8988T (cell line): ENCODE data around the gene DOK5.
"Not testable (repeated sequence)": the region's sequence is repeated elsewhere in the genome, so short reads cannot be mapped to it uniquely, and the experiment has no call there.

Experiments used
- DNase-seq: peaks from one replicate; pipeline ENCODE4 v3.0.0; 2011

DOK5 gene

GRCh38 chr20:54475334-54476168 is at the start of gene DOK5:
DOK5 (plus strand) TSS chr20:54475593; CDS start chr20:54475947, 354 bp downstream.
- no peak for DNase-seq

GRCh38 chr20:54429364-54429763 is 46.0 kb upstream of the DOK5 start:
- DNase-seq, result no peak

- DNase-seq, result no peak
These were observed 44.0 kb upstream of the DOK5 start for GRCh38 chr20:54431156-54431944.

GRCh38 chr20:54432966-54433365 is 42.4 kb upstream of the DOK5 start:
- DNase-seq, result no peak

- DNase-seq, result no peak
These were observed 41.8 kb upstream of the DOK5 start for GRCh38 chr20:54433636-54434035.

- DNase-seq, result no peak
These were observed 41.2 kb upstream of the DOK5 start for GRCh38 chr20:54434196-54434595.

- no peak for DNase-seq
These were observed 40.4 kb upstream of the DOK5 start for GRCh38 chr20:54435015-54435414.

- DNase-seq, result not testable (repeated sequence)
These were observed 39.0 kb upstream of the DOK5 start for GRCh38 chr20:54436410-54436809.

- no peak for DNase-seq
These were observed 37.2 kb upstream of the DOK5 start for GRCh38 chr20:54438166-54438565.

- DNase-seq, result no peak
These were observed 25.2 kb upstream of the DOK5 start for GRCh38 chr20:54450207-54450606.

GRCh38 chr20:54451171-54451570 is 24.2 kb upstream of the DOK5 start:
- no peak for DNase-seq

- no peak for DNase-seq
These were observed 23.1 kb upstream of the DOK5 start for GRCh38 chr20:54452277-54452676.

GRCh38 chr20:54454982-54455381 is 20.4 kb upstream of the DOK5 start:
- no peak for DNase-seq

GRCh38 chr20:54456423-54456822 is 19.0 kb upstream of the DOK5 start:
- DNase-seq, result no peak

- DNase-seq, result no peak
These were observed 18.4 kb upstream of the DOK5 start for GRCh38 chr20:54456961-54457360.

GRCh38 chr20:54458219-54458618 is 17.2 kb upstream of the DOK5 start:
- DNase-seq, result no peak

GRCh38 chr20:54459279-54459678 is 16.1 kb upstream of the DOK5 start:
- no peak for DNase-seq

- DNase-seq, result no peak
These were observed 11.4 kb upstream of the DOK5 start for GRCh38 chr20:54464003-54464402.

GRCh38 chr20:54466127-54466526 is 9.3 kb upstream of the DOK5 start:
- DNase-seq, result no peak

- no peak for DNase-seq
These were observed 7.8 kb upstream of the DOK5 start for GRCh38 chr20:54467622-54468021.

- DNase-seq, result no peak
These were observed 7.3 kb upstream of the DOK5 start for GRCh38 chr20:54468082-54468481.

GRCh38 chr20:54469293-54469692 is 6.1 kb upstream of the DOK5 start:
- no peak for DNase-seq

GRCh38 chr20:54469952-54470351 is 5.4 kb upstream of the DOK5 start:
- DNase-seq, result no peak

- no peak for DNase-seq
These were observed 4.7 kb upstream of the DOK5 start for GRCh38 chr20:54470697-54471096.
